Memory B cell (primary cell): ENCODE data around the gene TMX2.
"Not testable (repeated sequence)": the region's sequence is repeated elsewhere in the genome, so short reads cannot be mapped to it uniquely, and the experiment has no call there.

ENCODE experiments used
- ATAC-seq: fragments of 150-1000 bp; cut with Tn5 transposase; 2 replicates; pipeline ENCODE4 v1.10.0; 2021; ENCODE audit warnings: low read depth, mild to moderate bottlenecking, moderate library complexity
- DNase-seq, 2 donors: peaks; one replicate each; pipeline ENCODE4 v3.0.0; 2022; ENCODE audit warnings: low spot score in 2 of 2
- H3K27ac Mint-ChIP-seq: one replicate; pipeline ENCODE4 v1.8.0; 2022; ENCODE audit warnings: mild to moderate bottlenecking, moderate library complexity, mixed read lengths
- H3K27me3 Mint-ChIP-seq: one replicate; pipeline ENCODE4 v1.8.0; 2022; ENCODE audit warnings: mixed read lengths
- H3K36me3 Mint-ChIP-seq: one replicate; pipeline ENCODE4 v1.8.0; 2022; ENCODE audit warnings: mild to moderate bottlenecking, mixed read lengths
- H3K4me1 Mint-ChIP-seq: one replicate; pipeline ENCODE4 v1.8.0; 2022; ENCODE audit warnings: mixed read lengths
- H3K4me3 Mint-ChIP-seq: one replicate; pipeline ENCODE4 v1.8.0; 2022; ENCODE audit warnings: mild to moderate bottlenecking, moderate library complexity, mixed read lengths
- H3K9me3 Mint-ChIP-seq: one replicate; pipeline ENCODE4 v1.8.0; 2022; ENCODE audit warnings: mixed read lengths

TMX2 gene

GRCh38 chr11:57712256-57713150 lies at the start of gene TMX2:
Gene TMX2 (plus strand): TSS chr11:57712593. CDS start chr11:57712619, 26 bp downstream.
- Mint-ChIP-seq H3K4me3 (peak within 1 kb of the TSS; percentile 98), H3K9me3 (no peaks in the 10 kb centered on the region), H3K27ac (peak within 1 kb of the TSS; percentile 95), H3K27me3 (no peaks in the 10 kb centered on the region), H3K4me1 (peaks cover 26% of the 10 kb centered on the region), H3K36me3 (peaks cover 10% of the 10 kb centered on the region)
- DNase-seq (peak; percentile 71 to 85), ATAC-seq (peak; percentile 85)

DNA sequence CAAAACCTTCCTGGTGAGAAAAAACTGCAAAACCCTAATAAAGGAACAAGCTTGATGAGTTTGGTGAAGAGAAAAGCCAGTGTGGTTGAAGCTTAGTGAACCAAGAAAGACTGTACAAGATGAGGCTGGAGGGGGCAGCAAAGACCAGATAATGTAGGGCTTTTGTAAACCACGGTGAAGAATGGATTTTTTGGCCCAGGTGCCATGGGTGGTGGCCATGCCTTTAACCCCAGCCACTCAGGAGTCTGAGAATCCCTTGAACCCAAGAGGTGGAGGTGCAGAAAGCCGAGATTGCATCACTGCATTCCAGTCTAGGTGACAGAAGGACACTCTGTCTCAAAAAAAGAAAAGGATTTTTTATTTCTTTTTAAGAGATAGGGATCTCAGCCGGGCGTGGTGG lies 49.5 kb upstream of the TMX2 start:
- Mint-ChIP-seq H3K4me1 (peaks cover 12% of the 10 kb centered on the region), H3K9me3 (no peaks in the 10 kb centered on the region), H3K36me3 (peaks cover 5% of the 10 kb centered on the region), H3K27ac (no peak overlapping the region), H3K4me3 (no peak overlapping the region), H3K27me3 (no peaks in the 10 kb centered on the region)
- DNase-seq (no peak), ATAC-seq (no peak)

DNA sequence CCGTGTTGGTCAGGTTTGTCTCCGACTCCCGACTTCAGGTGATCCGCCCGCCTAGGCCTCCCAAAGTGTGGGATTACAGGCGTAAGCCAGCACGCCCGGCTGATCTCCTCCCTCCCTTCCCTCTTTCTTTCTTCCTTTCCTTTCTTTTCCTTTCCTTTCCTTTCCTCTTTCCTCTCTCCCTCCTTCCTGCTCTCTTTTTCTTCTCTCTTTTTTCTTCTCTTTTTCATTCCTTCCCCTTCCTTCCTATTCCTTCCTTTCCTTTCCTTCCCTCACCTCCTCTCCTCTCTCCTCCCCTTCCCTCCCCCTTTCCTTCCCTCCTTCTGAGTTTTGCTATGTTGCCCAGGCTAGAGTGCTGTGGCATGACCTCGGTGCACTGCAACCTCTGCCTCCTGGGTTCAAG lies 48.4 kb upstream of the TMX2 start:
- no peaks in the 10 kb centered on the region for H3K9me3 Mint-ChIP-seq
- no peak overlapping the region for H3K4me3 Mint-ChIP-seq
- H3K36me3 Mint-ChIP-seq, result peaks cover 5% of the 10 kb centered on the region
- H3K4me1 Mint-ChIP-seq, result peaks cover 11% of the 10 kb centered on the region
- no peaks in the 10 kb centered on the region for H3K27me3 Mint-ChIP-seq
- DNase-seq, result no peak
- no peak overlapping the region for H3K27ac Mint-ChIP-seq
- ATAC-seq, result no peak

DNA sequence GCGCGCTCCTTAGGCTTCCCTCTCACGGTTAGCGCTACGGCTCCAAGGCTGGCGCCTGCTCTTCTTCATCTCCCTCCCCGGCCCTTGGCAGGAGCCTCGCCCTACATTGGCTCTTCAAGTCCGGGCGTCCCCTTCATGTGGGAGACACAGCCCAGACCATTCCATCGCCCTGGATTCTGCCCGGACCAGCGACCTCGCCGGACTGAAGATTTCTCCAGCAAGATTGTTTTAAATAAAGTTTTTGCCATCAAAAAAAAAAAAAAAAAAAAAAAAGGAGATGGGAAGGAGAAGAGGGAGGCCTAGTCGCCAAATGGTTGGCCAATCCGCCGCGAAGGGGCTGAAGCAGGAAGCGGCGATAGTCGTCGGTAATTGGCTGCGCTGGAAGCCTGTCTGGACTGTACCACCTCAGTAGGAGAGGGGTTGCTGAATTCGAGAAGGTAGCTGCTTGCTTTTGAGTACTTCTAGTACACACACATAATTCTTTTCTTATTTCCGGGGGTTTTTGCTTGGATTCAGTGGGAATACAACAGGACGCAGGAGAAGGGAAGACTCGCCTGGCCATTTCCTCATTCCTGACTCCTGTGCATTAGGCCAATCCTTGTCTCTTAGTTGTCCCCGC lies 45.2 kb upstream of the TMX2 start:
- no peaks in the 10 kb centered on the region for H3K9me3 Mint-ChIP-seq
- peak; percentile 76 to 90 for DNase-seq
- peaks cover 23% of the 10 kb centered on the region for H3K4me1 Mint-ChIP-seq
- ATAC-seq, result peak; percentile 61
- peak overlapping the region; percentile 99 for H3K27ac Mint-ChIP-seq
- H3K36me3 Mint-ChIP-seq, result peaks cover 4% of the 10 kb centered on the region
- no peaks in the 10 kb centered on the region for H3K27me3 Mint-ChIP-seq
- peak overlapping the region; percentile 98 for H3K4me3 Mint-ChIP-seq

DNA sequence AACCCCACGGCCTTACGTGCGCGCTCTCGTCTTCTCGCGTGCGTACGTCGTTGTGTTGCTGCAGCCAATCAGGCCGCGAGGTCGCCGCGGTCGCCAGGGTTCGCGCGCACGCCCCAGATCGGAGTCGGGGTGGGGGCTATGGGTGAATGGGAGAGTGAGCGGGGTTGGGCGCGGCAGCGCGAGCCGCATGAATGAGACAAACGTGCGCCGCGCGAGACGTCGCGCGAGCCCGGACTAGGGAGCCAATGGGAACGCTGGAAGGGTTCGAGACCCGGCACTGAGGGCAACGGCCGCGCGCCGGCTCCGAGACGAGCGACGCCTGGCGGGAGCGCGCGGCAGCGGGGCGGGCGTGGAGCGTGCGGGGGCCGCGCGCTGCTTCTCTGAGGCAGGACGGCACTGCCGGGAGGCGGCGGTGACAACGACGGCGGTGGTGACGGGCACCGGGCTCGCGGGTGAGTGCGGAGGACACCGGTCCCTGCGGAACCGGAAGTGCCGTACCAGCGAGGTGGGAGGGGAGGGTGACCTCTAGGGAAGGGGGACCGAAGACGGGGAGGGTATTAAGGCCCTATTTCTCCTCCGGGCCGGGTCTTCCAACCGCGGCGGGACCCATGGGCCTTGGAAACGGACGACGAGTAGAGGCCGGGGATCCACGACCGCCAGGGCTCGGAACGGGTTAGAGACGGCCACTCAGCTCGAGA lies 44.5 kb upstream of the TMX2 start, which contains the start of gene ZDHHC5:
ZDHHC5 (plus strand) TSS at position 379 of the 698 bp plus-strand sequence. CDS start 4,977 bp downstream, outside the sequence.
- Mint-ChIP-seq H3K4me3 (peak within 1 kb of the TSS; percentile 98), H3K4me1 (peaks cover 26% of the 10 kb centered on the region), H3K27me3 (no peaks in the 10 kb centered on the region), H3K27ac (peak within 1 kb of the TSS; percentile 99), H3K9me3 (no peaks in the 10 kb centered on the region), H3K36me3 (peaks cover 6% of the 10 kb centered on the region)
- peak; percentile 78 for ATAC-seq
- peak; percentile 95 to 99 for DNase-seq

- DNase-seq (no peak), ATAC-seq (peak; percentile 3)
- H3K9me3 Mint-ChIP-seq, result no peaks in the 10 kb centered on the region
- peaks cover 10% of the 10 kb centered on the region for H3K36me3 Mint-ChIP-seq
- H3K27ac Mint-ChIP-seq, result peak overlapping the region; percentile 99
- peak overlapping the region; percentile 98 for H3K4me3 Mint-ChIP-seq
- H3K27me3 Mint-ChIP-seq, result no peaks in the 10 kb centered on the region
- peaks cover 29% of the 10 kb centered on the region for H3K4me1 Mint-ChIP-seq
Measured at GRCh38 chr11:57668434-57668782, 44.0 kb upstream of the TMX2 start.

- Mint-ChIP-seq H3K4me3 (no peak overlapping the region), H3K36me3 (peaks cover 20% of the 10 kb centered on the region), H3K9me3 (no peaks in the 10 kb centered on the region), H3K27me3 (no peaks in the 10 kb centered on the region), H3K27ac (no peak overlapping the region), H3K4me1 (peaks cover 34% of the 10 kb centered on the region)
- DNase-seq (no peak), ATAC-seq (no peak)
Measured at GRCh38 chr11:57674251-57674650, 38.1 kb upstream of the TMX2 start.

GRCh38 chr11:57675176-57675941 lies 37.0 kb upstream of the TMX2 start:
- no peaks in the 10 kb centered on the region for H3K9me3 Mint-ChIP-seq
- no peak overlapping the region for H3K4me3 Mint-ChIP-seq
- H3K27me3 Mint-ChIP-seq, result no peaks in the 10 kb centered on the region
- H3K4me1 Mint-ChIP-seq, result peaks cover 29% of the 10 kb centered on the region
- no peak for DNase-seq
- H3K36me3 Mint-ChIP-seq, result peaks cover 20% of the 10 kb centered on the region
- H3K27ac Mint-ChIP-seq, result peak overlapping the region; percentile 60
- ATAC-seq, result no peak

DNA sequence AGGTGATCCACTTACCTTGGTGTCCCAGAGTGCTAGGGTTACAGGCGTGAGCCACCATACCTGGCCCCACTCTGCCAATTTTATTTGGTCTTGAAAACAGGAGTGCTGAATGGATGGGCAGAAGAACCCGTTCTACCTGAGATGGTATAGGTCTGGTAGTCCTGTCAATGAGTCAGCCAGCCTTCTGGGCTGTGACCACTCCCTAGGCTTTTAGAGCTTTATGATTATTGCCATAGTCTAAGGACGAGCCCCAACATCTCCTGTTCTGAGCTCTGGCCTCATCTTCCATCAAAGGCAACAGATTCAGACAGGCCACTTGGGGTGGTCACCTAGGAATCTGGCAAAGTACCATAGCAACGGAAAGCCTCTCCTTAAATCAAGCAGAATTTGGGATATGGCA lies 33.0 kb upstream of the TMX2 start:
- Mint-ChIP-seq H3K27ac (no peak overlapping the region), H3K36me3 (peaks cover 27% of the 10 kb centered on the region), H3K27me3 (no peaks in the 10 kb centered on the region), H3K4me1 (peaks cover 28% of the 10 kb centered on the region), H3K4me3 (no peak overlapping the region), H3K9me3 (no peaks in the 10 kb centered on the region)
- DNase-seq (no peak), ATAC-seq (no peak)

DNA sequence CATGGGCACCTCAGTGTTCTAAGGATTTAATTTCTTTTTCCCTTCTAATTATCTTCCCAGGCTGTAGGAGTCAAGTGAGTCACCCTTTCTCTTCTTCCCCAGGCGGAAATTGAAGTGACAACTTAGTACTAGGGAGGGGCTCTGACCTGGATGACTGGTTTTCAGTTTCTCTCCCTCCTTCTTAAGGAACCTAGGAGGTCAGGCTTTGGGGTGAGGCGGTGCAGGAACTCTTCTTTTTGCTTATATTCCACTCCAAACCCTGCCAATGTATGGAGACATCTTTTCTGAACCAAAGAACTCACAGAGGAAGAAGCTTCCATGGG lies 31.9 kb upstream of the TMX2 start:
- Mint-ChIP-seq H3K9me3 (no peaks in the 10 kb centered on the region), H3K4me1 (peaks cover 26% of the 10 kb centered on the region)

GRCh38 chr11:57681168-57681567 lies 31.2 kb upstream of the TMX2 start:
- no peaks in the 10 kb centered on the region for H3K9me3 Mint-ChIP-seq

More for the DNA sequence above, 31.9 kb upstream of the TMX2 start:
- Mint-ChIP-seq H3K27ac (no peak overlapping the region), H3K36me3 (peaks cover 29% of the 10 kb centered on the region), H3K4me3 (no peak overlapping the region), H3K27me3 (no peaks in the 10 kb centered on the region)
- no peak for ATAC-seq
- DNase-seq, result no peak

GRCh38 chr11:57690474-57690873 lies 21.9 kb upstream of the TMX2 start:
- H3K4me1 Mint-ChIP-seq, H3K27ac Mint-ChIP-seq, H3K27me3 Mint-ChIP-seq, H3K9me3 Mint-ChIP-seq, DNase-seq, H3K4me3 Mint-ChIP-seq, ATAC-seq: not testable (repeated sequence)
- peaks cover 30% of the 10 kb centered on the region for H3K36me3 Mint-ChIP-seq

More at GRCh38 chr11:57681168-57681567, 31.2 kb upstream of the TMX2 start:
- no peak for DNase-seq
- Mint-ChIP-seq H3K27me3 (no peaks in the 10 kb centered on the region), H3K27ac (no peak overlapping the region), H3K36me3 (peaks cover 30% of the 10 kb centered on the region), H3K4me1 (peaks cover 21% of the 10 kb centered on the region), H3K4me3 (no peak overlapping the region)
- no peak for ATAC-seq

GRCh38 chr11:57698843-57699365 lies 13.5 kb upstream of the TMX2 start:
- no peak overlapping the region for H3K4me3 Mint-ChIP-seq
- DNase-seq (no peak), ATAC-seq (no peak)
- H3K4me1 Mint-ChIP-seq, result no peaks in the 10 kb centered on the region
- H3K36me3 Mint-ChIP-seq, result peaks cover 25% of the 10 kb centered on the region
- no peaks in the 10 kb centered on the region for H3K9me3 Mint-ChIP-seq
- H3K27ac Mint-ChIP-seq, result no peak overlapping the region
- H3K27me3 Mint-ChIP-seq, result no peaks in the 10 kb centered on the region
